Mucosa of descending colon (tissue), 3 donors: Measurements from ENCODE around the gene HSPA6. TPM values are rescaled to one million over a fixed set of nuclear protein-coding genes. Genes with fewer than 3 reads are reported as not detected.
"Not testable (repeated sequence)": the region's sequence is repeated elsewhere in the genome, so short reads cannot be mapped to it uniquely, and the experiment has no call there.

ENCODE experiments used
- ATAC-seq: fragments of 200-7000 bp; cut with Tn5 transposase; one replicate; pipeline ENCODE4 v1.9.1; 2020; ENCODE audit warnings: mild to moderate bottlenecking, moderate library complexity
- DNase-seq, 3 donors: peaks; one replicate each; pipeline ENCODE4 v3.0.0-alpha.2; 2020
- H3K36me3 ChIP-seq: fragments of 200-600 bp; one replicate; pipeline ENCODE4 v1.8.0; 2021; ENCODE audit warnings: low read depth, mild to moderate bottlenecking
- H3K4me1 ChIP-seq: fragments of 200-600 bp; one replicate; pipeline ENCODE4 v1.8.0; 2021; ENCODE audit warnings: low read depth, mild to moderate bottlenecking
- H3K4me3 ChIP-seq: fragments of 200-600 bp; one replicate; pipeline ENCODE4 v1.8.0; 2021; ENCODE audit warnings: mild to moderate bottlenecking
- H3K9me3 ChIP-seq: fragments of 200-600 bp; one replicate; pipeline ENCODE4 v1.8.0; 2021; ENCODE audit warnings: mild to moderate bottlenecking
- intact Hi-C, 2 donors: fragments of 100-400 bp; cut with DNase I in 1 of 2; cut with micrococcal nuclease in 1 of 2; formaldehyde crosslinking; loops; one replicate each; pipeline versions ENCODE4 v1.11.0 to v1.11.1; 2022; cut with DNase I, micrococcal nuclease
- total RNA-seq, 3 donors: library from RNA; stranded (reverse); fragmentation: NEBNext Ultra II Directional in 2 of 3; extraction: Animal tissue kit (Norgen Biotek cat#: 25700) in 2 of 3; gene quantifications; one replicate each; pipeline versions ENCODE4 v1.2.1 to v1.2.4, GENCODE V29; 2021 to 2023
- TF ChIP-seq, protein P1 (sequence below): fragments of 200-600 bp; IDR thresholded peaks from one replicate; pipeline ENCODE4 v1.8.0; 2022; ENCODE audit warnings: antibody characterized with exemption, mild to moderate bottlenecking
- donor health status: DM: no; HTN: no; CAD: no; lungs with moderate emphysema.
- donor health status: DM: no; HTN: no; CAD: no.
- donor health status: DM: no; HTN: yes; CAD: no.

Gene HSPA6
- total RNA-seq, 3 donors from 2014 or later, result 0.61 to 2.0 (median 1.8) TPM

GRCh38 chr1:161540570-161540960 is 16.2 kb downstream of the HSPA6 start:
- H3K4me3 ChIP-seq, DNase-seq, H3K36me3 ChIP-seq, H3K4me1 ChIP-seq, H3K9me3 ChIP-seq, intact Hi-C loops: not testable (repeated sequence)
- peak; percentile 52 for ATAC-seq

GRCh38 chr1:161542091-161542559 is 17.8 kb downstream of the HSPA6 start:
- DNase-seq, H3K4me1 ChIP-seq, intact Hi-C loops, H3K4me3 ChIP-seq, H3K9me3 ChIP-seq, H3K36me3 ChIP-seq: not testable (repeated sequence)
- peak; percentile 63 for ATAC-seq

DNA sequence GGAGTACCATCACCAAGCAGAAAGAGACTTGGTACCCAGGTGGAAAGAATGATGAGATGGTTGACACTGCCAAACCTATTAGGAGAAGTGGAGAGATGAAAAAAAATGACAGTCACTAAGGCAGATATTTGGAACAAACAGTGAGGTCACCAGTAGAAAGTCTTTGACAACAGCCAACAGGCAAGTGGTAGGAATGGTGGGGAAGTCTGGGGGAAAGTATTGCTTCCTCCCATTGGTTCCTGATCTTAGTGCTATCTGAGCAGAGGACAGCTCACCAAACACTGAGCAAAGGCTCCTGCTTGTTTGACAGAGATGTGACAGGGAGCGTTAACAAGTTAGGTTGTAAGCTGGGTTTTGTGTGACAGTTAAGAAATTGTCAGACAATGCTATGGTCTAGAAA is 18.8 kb downstream of the HSPA6 start:
- ATAC-seq, H3K9me3 ChIP-seq, H3K4me1 ChIP-seq, DNase-seq, H3K4me3 ChIP-seq, intact Hi-C loops, H3K36me3 ChIP-seq: not testable (repeated sequence)

DNA sequence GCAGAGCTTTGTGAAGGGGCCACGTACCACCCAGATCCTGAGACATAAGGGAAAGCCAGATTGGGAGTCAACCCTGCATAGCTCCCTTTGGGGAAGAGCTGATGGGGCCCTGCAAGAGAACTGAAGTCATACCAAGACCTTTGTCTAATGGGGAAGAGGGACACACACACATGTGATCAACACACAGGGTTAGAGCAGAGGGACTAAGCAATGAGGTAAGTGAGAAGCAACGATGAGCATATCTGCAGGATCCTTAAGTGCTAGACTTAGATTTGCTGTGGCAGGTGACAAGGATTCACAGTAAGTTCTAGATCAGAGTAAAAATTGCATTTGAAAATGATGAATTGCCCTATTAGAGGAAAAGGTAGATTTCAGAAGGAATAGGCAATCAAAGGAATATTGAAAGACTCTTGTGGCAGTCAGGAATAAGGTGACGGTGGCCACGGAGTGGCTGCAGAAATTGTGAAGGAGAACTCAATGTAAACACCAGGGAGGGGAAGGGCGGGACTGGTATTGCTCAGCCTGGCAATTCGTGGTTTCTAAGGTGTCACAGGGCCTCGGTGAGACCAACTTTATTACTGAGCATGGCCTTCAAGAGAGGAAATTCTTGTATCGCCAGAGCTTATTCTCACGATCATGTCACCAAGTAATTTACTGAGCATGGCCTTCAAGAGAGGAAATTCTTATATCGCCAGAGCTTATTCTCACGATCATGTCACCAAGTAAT is 20.8 kb downstream of the HSPA6 start:
- H3K4me3 ChIP-seq, intact Hi-C loops, H3K4me1 ChIP-seq, H3K9me3 ChIP-seq, H3K36me3 ChIP-seq, DNase-seq: not testable (repeated sequence)
- peak; percentile 74 for ATAC-seq

- intact Hi-C loops, H3K9me3 ChIP-seq, H3K4me1 ChIP-seq, DNase-seq, ATAC-seq, H3K36me3 ChIP-seq, H3K4me3 ChIP-seq: not testable (repeated sequence)
Measured at GRCh38 chr1:161547995-161548741, 23.8 kb downstream of the HSPA6 start.

- H3K4me1 ChIP-seq, intact Hi-C loops, H3K36me3 ChIP-seq, H3K4me3 ChIP-seq, ATAC-seq, DNase-seq, H3K9me3 ChIP-seq: not testable (repeated sequence)
Measured at GRCh38 chr1:161548749-161549406, 24.5 kb downstream of the HSPA6 start.

DNA sequence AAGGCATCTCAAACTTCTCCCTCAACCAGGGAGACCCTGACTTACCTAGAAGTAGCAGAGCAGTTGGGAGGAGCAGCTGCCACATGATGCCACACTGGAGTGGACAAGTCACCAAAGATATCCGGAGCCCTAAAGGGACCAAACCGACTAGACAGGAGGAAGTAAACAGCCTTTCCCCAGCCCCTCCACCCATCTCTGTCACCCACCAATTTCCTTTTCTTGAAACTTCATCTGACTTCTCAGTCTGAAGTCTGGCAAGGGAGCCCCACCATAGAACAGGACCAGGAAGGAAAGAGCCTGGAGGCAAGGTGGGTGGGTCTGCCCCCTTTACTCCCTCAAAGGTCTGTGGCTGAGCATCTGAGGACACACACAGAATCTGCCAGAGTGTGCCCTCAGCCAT is 25.3 kb downstream of the HSPA6 start, which contains the start of gene FCGR3A:
Gene FCGR3A (minus strand): TSS at position 167 of the 400 bp plus-strand sequence. CDS start 82 bp downstream, at position 85.
- H3K4me1 ChIP-seq, result no peaks in the 10 kb centered on the region
- TF ChIP-seq, protein P1, sequence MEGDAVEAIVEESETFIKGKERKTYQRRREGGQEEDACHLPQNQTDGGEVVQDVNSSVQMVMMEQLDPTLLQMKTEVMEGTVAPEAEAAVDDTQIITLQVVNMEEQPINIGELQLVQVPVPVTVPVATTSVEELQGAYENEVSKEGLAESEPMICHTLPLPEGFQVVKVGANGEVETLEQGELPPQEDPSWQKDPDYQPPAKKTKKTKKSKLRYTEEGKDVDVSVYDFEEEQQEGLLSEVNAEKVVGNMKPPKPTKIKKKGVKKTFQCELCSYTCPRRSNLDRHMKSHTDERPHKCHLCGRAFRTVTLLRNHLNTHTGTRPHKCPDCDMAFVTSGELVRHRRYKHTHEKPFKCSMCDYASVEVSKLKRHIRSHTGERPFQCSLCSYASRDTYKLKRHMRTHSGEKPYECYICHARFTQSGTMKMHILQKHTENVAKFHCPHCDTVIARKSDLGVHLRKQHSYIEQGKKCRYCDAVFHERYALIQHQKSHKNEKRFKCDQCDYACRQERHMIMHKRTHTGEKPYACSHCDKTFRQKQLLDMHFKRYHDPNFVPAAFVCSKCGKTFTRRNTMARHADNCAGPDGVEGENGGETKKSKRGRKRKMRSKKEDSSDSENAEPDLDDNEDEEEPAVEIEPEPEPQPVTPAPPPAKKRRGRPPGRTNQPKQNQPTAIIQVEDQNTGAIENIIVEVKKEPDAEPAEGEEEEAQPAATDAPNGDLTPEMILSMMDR, result no peak
- ATAC-seq (no peak), DNase-seq (no peak)
- H3K9me3 ChIP-seq, result no peaks in the 10 kb centered on the region
- intact Hi-C loops, result no loop called here
- H3K4me3 ChIP-seq, result no peak within 1 kb of the TSS
- H3K36me3 ChIP-seq, result no peaks in the 10 kb centered on the region

DNA sequence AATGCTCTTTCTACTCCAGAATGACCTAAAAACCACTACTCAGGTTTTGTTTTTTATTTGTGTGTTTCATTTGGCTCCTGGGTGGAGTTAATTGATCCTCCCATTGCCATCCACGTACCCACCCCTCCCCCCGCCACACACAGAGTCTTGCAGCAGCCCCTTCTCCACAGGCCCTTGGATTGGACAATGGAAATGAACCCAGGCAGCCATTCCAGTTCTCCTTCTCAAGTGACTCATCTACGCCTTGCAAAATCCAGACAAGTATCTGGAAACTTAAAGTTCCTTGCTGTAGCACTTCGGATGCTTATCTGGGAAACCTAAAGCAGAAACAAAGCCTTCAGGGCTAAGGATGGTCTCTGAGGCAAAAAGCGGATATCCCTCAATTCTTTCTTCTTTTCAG is 26.6 kb downstream of the HSPA6 start:
- DNase-seq, intact Hi-C loops, H3K4me1 ChIP-seq, ATAC-seq, H3K9me3 ChIP-seq, H3K4me3 ChIP-seq, H3K36me3 ChIP-seq: not testable (repeated sequence)

GRCh38 chr1:161553631-161554030 is 29.3 kb downstream of the HSPA6 start:
- ATAC-seq, H3K4me3 ChIP-seq, H3K36me3 ChIP-seq, H3K9me3 ChIP-seq, H3K4me1 ChIP-seq, intact Hi-C loops, DNase-seq: not testable (repeated sequence)

DNA sequence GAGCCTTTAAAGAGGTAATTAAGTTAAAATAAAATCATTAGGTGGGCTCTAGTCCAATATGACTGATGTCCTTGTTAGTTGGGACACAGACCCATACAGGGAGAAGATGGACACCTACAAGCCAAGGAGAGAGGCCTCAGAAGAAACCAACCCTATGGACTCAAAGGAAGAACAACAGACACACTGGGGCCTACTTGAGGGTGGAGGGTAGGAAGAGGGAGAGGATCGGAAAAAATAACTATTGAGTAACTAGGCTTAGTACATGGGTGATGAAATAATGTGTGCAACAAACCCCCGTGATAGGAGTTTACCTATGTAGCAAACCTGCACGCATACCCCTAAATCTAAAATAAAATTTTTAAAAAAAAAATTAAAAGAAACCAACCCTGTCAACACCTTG is 30.0 kb downstream of the HSPA6 start:
- H3K4me3 ChIP-seq, H3K36me3 ChIP-seq, intact Hi-C loops, H3K4me1 ChIP-seq, H3K9me3 ChIP-seq, ATAC-seq, DNase-seq: not testable (repeated sequence)

GRCh38 chr1:161554815-161555417 is 30.6 kb downstream of the HSPA6 start:
- H3K4me1 ChIP-seq, H3K36me3 ChIP-seq, H3K4me3 ChIP-seq, DNase-seq, H3K9me3 ChIP-seq, intact Hi-C loops: not testable (repeated sequence)
- ATAC-seq, result peak; percentile 51

- H3K4me1 ChIP-seq, H3K36me3 ChIP-seq, DNase-seq, H3K4me3 ChIP-seq, H3K9me3 ChIP-seq, ATAC-seq, intact Hi-C loops: not testable (repeated sequence)
Measured at GRCh38 chr1:161556143-161556542, 31.8 kb downstream of the HSPA6 start.
